HEK293T (cell line): Measurements from ENCODE around the gene GINS1.

ENCODE experiments used
- CTCF ChIA-PET: fragments of 350-600 bp; formaldehyde crosslinking; extraction: SDS; loops from one replicate; lab custom pipeline; 2021; ENCODE audit warnings: antibody characterized with exemption, inconsistent platforms; lab: Yijun Ruan, JAX
- POLR2A ChIA-PET: fragments of 350-600 bp; formaldehyde crosslinking; extraction: SDS; loops from one replicate; lab custom pipeline; 2020; ENCODE audit warnings: antibody characterized with exemption, inconsistent platforms; lab: Yijun Ruan, JAX
- DNase-seq: peaks from one replicate; pipeline ENCODE4 v3.0.0; 2012; ENCODE audit warnings: mixed read lengths; ENCODE audit errors: extremely low spot score
- ARNT ChIP-seq: fragments of 450-650 bp; IDR thresholded peaks from 2 replicates; pipeline ENCODE4 v1.6.1; 2017; ENCODE audit warnings: mild to moderate bottlenecking
- BHLHE40 ChIP-seq: fragments of 450-650 bp; IDR thresholded peaks from 2 replicates; pipeline ENCODE4 v1.6.1; 2016; ENCODE audit warnings: mild to moderate bottlenecking, moderate library complexity, borderline replicate concordance
- CTBP1 ChIP-seq: fragments of 450-650 bp; IDR thresholded peaks from 2 replicates; pipeline ENCODE4 v1.6.1; 2016; ENCODE audit warnings: borderline replicate concordance
- ELF4 ChIP-seq: fragments of 450-650 bp; IDR thresholded peaks from 2 replicates; pipeline ENCODE4 v1.6.1; 2017; ENCODE audit warnings: antibody characterized with exemption
- FOXA1 ChIP-seq: fragments of 450-650 bp; IDR thresholded peaks from 2 replicates; pipeline ENCODE4 v1.6.1; 2016; ENCODE audit warnings: mild to moderate bottlenecking
- FOXK2 ChIP-seq: fragments of 450-650 bp; IDR thresholded peaks from 2 replicates; pipeline ENCODE4 v1.6.1; 2016; ENCODE audit warnings: mild to moderate bottlenecking
- FOXM1 ChIP-seq: fragments of 450-650 bp; IDR thresholded peaks from 2 replicates; pipeline ENCODE4 v1.6.1; 2017; ENCODE audit warnings: mild to moderate bottlenecking, borderline replicate concordance
- HDGF ChIP-seq: fragments of 450-650 bp; IDR thresholded peaks from 2 replicates; pipeline ENCODE4 v1.6.1; 2017; ENCODE audit warnings: antibody characterized with exemption, borderline replicate concordance
- L3MBTL2 ChIP-seq: fragments of 450-650 bp; conservative IDR thresholded peaks from 2 replicates; pipeline ENCODE4 v1.6.1; 2016; ENCODE audit warnings: mild to moderate bottlenecking
- LEF1 ChIP-seq: fragments of 450-650 bp; IDR thresholded peaks from 2 replicates; pipeline ENCODE4 v1.6.1; 2017; ENCODE audit warnings: mild to moderate bottlenecking, borderline replicate concordance
- NFRKB ChIP-seq: fragments of 450-650 bp; IDR thresholded peaks from 2 replicates; pipeline ENCODE4 v1.6.1; 2016; ENCODE audit warnings: mild to moderate bottlenecking, moderate library complexity
- PKNOX1 ChIP-seq: fragments of 450-650 bp; IDR thresholded peaks from 2 replicates; pipeline ENCODE4 v1.6.1; 2016
- SP1 ChIP-seq: fragments of 450-650 bp; IDR thresholded peaks from 2 replicates; pipeline ENCODE4 v1.6.1; 2017
- SUZ12 ChIP-seq: fragments of 450-650 bp; IDR thresholded peaks from 2 replicates; pipeline ENCODE4 v1.6.1; 2016; ENCODE audit warnings: mild to moderate bottlenecking
- TARDBP ChIP-seq: fragments of 450-650 bp; IDR thresholded peaks from 2 replicates; pipeline ENCODE4 v1.6.1; 2016
- ZNF384 ChIP-seq: fragments of 450-650 bp; IDR thresholded peaks from 2 replicates; pipeline ENCODE4 v1.6.1; 2016

Gene GINS1

GRCh38 chr20:25368976-25369375, 38.5 kb upstream of the GINS1 start:
- no peak for DNase-seq
- ChIA-PET POLR2A (no interaction called here), CTCF (no interaction called here)
- TF ChIP-seq FOXM1 (no peak), LEF1 (no peak), NFRKB (no peak), SUZ12 (no peak), BHLHE40 (no peak), PKNOX1 (no peak), TARDBP (no peak), L3MBTL2 (no peak)

- no peak for TF ChIP-seq ELF4
- TF ChIP-seq BHLHE40: no peak
- TF ChIP-seq SUZ12: no peak
- no peak for TF ChIP-seq PKNOX1
- TF ChIP-seq LEF1: no peak
- TF ChIP-seq FOXK2: no peak
- no peak for TF ChIP-seq ARNT
- no peak for TF ChIP-seq SP1
- TF ChIP-seq ZNF384: no peak
- TF ChIP-seq FOXM1: no peak
- TF ChIP-seq TARDBP: no peak
- no peak for TF ChIP-seq FOXA1
- TF ChIP-seq CTBP1: no peak
- no peak for TF ChIP-seq L3MBTL2
- TF ChIP-seq NFRKB: no peak
- DNase-seq: no peak
- ChIA-PET CTCF (interaction anchor here (0.6 kb wide), 1 partner anchor 40 kb away, joined by 4 read pairs; no protein-coding TSS in a partner anchor), POLR2A (no interaction called here)
Observed at GRCh38 chr20:25369529-25369928, 37.9 kb upstream of the GINS1 start.

- TF ChIP-seq NFRKB (no peak), LEF1 (no peak), SUZ12 (no peak), PKNOX1 (no peak), ELF4 (no peak), BHLHE40 (no peak), FOXA1 (no peak)
- no peak for DNase-seq
- CTCF ChIA-PET: interaction anchor here (0.6 kb wide), 1 partner anchor 39 kb away, joined by 4 read pairs; no protein-coding TSS in a partner anchor
- POLR2A ChIA-PET: no interaction called here
Observed at GRCh38 chr20:25369971-25370370, 37.5 kb upstream of the GINS1 start.

- no peak for DNase-seq
- ChIA-PET POLR2A (no interaction called here), CTCF (no interaction called here)
- TF ChIP-seq NFRKB: no peak
- no peak for TF ChIP-seq SUZ12
- no peak for TF ChIP-seq ZNF384
- TF ChIP-seq LEF1: no peak
- no peak for TF ChIP-seq CTBP1
Observed at GRCh38 chr20:25372584-25373336, 34.7 kb upstream of the GINS1 start.

GRCh38 chr20:25374842-25375241, 32.6 kb upstream of the GINS1 start:
- ChIA-PET CTCF (no interaction called here), POLR2A (no interaction called here)
- TF ChIP-seq FOXA1: no peak
- no peak for TF ChIP-seq TARDBP
- TF ChIP-seq LEF1: no peak
- TF ChIP-seq FOXK2: no peak
- TF ChIP-seq ELF4: no peak
- no peak for TF ChIP-seq SP1
- TF ChIP-seq ARNT: no peak
- no peak for TF ChIP-seq SUZ12
- no peak for TF ChIP-seq FOXM1
- no peak for TF ChIP-seq CTBP1
- no peak for TF ChIP-seq BHLHE40
- TF ChIP-seq L3MBTL2: no peak
- TF ChIP-seq NFRKB: no peak
- TF ChIP-seq ZNF384: no peak
- TF ChIP-seq PKNOX1: no peak
- no peak for TF ChIP-seq HDGF
- no peak for DNase-seq

- TF ChIP-seq HDGF: no peak
- TF ChIP-seq ZNF384: no peak
- no peak for TF ChIP-seq NFRKB
- no peak for TF ChIP-seq PKNOX1
- no peak for TF ChIP-seq FOXM1
- no peak for TF ChIP-seq FOXK2
- no peak for TF ChIP-seq FOXA1
- no peak for TF ChIP-seq BHLHE40
- no peak for TF ChIP-seq ARNT
- no peak for TF ChIP-seq SP1
- TF ChIP-seq CTBP1: no peak
- no peak for TF ChIP-seq SUZ12
- CTCF ChIA-PET: no interaction called here
- POLR2A ChIA-PET: no interaction called here
- DNase-seq: no peak
Observed at GRCh38 chr20:25376236-25376635, 31.2 kb upstream of the GINS1 start.
